SK-N-SH (cell line): ENCODE results near the gene BCLAF1.

Experiments used
- CTCF ChIP-seq: fragments of 200-600 bp; sonication (generic); IDR thresholded peaks from 2 replicates; pipeline ENCODE4 v1.6.1; 2017; ENCODE audit warnings: antibody characterized with exemption, mild to moderate bottlenecking, moderate library complexity
- EZH2phosphoT487 ChIP-seq: fragments of 200-600 bp; sonication (generic); IDR thresholded peaks from 2 replicates; pipeline ENCODE4 v1.6.1; 2017; ENCODE audit warnings: low read depth, mixed run types, mild to moderate bottlenecking, antibody characterized with exemption, moderate library complexity, borderline replicate concordance
- GABPA ChIP-seq: IDR thresholded peaks from 2 replicates; pipeline ENCODE4 v1.4.0; 2012; ENCODE audit warnings: low read depth, mild to moderate bottlenecking
- POLR2AphosphoS5 ChIP-seq: IDR thresholded peaks from 2 replicates; pipeline ENCODE4 v1.6.1; 2012; ENCODE audit warnings: low read depth, low read length
- SIN3A ChIP-seq: IDR thresholded peaks from 2 replicates; pipeline ENCODE4 v1.6.1; 2012; ENCODE audit warnings: low read depth, mild to moderate bottlenecking, low read length, moderate library complexity, borderline replicate concordance

DNA sequence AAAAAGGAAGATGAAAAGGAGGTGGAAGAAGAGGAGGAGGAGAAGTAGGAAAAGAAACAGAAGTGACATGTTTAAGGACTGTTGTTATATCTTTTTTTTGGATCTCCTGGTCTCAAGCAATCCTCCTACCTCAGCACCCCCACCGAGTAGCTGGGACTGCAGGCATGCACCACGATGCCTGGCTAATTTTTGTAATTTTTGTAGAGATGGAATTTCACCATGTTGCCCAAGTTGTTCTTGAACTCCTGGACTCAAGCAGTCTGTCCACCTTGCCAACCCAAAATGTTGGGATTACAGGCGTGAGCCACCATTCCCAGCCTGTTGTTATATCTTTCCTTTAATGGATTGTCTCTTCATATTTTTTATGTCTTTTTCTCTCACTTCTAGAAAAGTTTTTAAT, 19.5 kb upstream of the BCLAF1 start:
- TF ChIP-seq CTCF: no peak
- no peak for TF ChIP-seq POLR2AphosphoS5
- no peak for TF ChIP-seq EZH2phosphoT487
- TF ChIP-seq SIN3A: no peak
- TF ChIP-seq GABPA: no peak
